Fibroblast of the aortic adventitia (primary cell): ENCODE measurements around the gene ATAD2B. TPM values are rescaled to one million over a fixed set of nuclear protein-coding genes. Genes with fewer than 3 reads are reported as not detected.

ENCODE experiments used
- DNase-seq: peaks from one replicate; pipeline ENCODE4 v3.0.0-alpha.2; 2010; ENCODE audit warnings: low read depth
- H3K4me3 ChIP-seq: 2 replicates; pipeline ENCODE4 v1.5.1; 2011; ENCODE audit warnings: low read depth, mild to moderate bottlenecking, control low read depth, low read length, moderate library complexity
- CTCF ChIP-seq: IDR thresholded peaks from 2 replicates; pipeline ENCODE4 v1.5.1; 2011; ENCODE audit warnings: mild to moderate bottlenecking, low read length, control low read depth, inconsistent platforms; ENCODE audit not compliant: insufficient read depth
- total RNA-seq: library from RNA; depleted of rRNA; stranded (reverse); fragments of >200 nt; gene quantifications from 2 replicates; pipeline ENCODE4 v1.2.3, GENCODE V29; 2012; ENCODE audit warnings: low replicate concordance

The ATAD2B gene
- total RNA-seq, 1 donor: 10.6 TPM

- no peak overlapping the region for H3K4me3 ChIP-seq
- TF ChIP-seq CTCF: no peak
- no peak for DNase-seq
Measured at GRCh38 chr2:23772056-23772455, 154.9 kb downstream of the ATAD2B start.

- no peak overlapping the region for H3K4me3 ChIP-seq
- DNase-seq: no peak
- TF ChIP-seq CTCF: no peak
Measured at GRCh38 chr2:23769364-23769763, 157.6 kb downstream of the ATAD2B start.

GRCh38 chr2:23767876-23768621, 158.9 kb downstream of the ATAD2B start:
- no peak for TF ChIP-seq CTCF
- no peak for DNase-seq
- no peak overlapping the region for H3K4me3 ChIP-seq

- DNase-seq: no peak
- no peak for TF ChIP-seq CTCF
- no peak overlapping the region for H3K4me3 ChIP-seq
Measured at GRCh38 chr2:23762141-23762540, 164.8 kb downstream of the ATAD2B start.

GRCh38 chr2:23761638-23762037, 165.3 kb downstream of the ATAD2B start:
- no peak for DNase-seq
- no peak overlapping the region for H3K4me3 ChIP-seq
- TF ChIP-seq CTCF: no peak

GRCh38 chr2:23760736-23761135, 166.2 kb downstream of the ATAD2B start:
- TF ChIP-seq CTCF: peak; percentile 39
- DNase-seq: peak; percentile 89
- H3K4me3 ChIP-seq: no peak overlapping the region
